ENCODE measurements around the gene CCDC183. TPM values are rescaled to one million over a fixed set of nuclear protein-coding genes. Genes with fewer than 3 reads are reported as not detected.

The CCDC183 gene
- total RNA-seq, 8 experiments from 2014 or later, result 0.61 to 3.3 (median 2.5) TPM

DNA sequence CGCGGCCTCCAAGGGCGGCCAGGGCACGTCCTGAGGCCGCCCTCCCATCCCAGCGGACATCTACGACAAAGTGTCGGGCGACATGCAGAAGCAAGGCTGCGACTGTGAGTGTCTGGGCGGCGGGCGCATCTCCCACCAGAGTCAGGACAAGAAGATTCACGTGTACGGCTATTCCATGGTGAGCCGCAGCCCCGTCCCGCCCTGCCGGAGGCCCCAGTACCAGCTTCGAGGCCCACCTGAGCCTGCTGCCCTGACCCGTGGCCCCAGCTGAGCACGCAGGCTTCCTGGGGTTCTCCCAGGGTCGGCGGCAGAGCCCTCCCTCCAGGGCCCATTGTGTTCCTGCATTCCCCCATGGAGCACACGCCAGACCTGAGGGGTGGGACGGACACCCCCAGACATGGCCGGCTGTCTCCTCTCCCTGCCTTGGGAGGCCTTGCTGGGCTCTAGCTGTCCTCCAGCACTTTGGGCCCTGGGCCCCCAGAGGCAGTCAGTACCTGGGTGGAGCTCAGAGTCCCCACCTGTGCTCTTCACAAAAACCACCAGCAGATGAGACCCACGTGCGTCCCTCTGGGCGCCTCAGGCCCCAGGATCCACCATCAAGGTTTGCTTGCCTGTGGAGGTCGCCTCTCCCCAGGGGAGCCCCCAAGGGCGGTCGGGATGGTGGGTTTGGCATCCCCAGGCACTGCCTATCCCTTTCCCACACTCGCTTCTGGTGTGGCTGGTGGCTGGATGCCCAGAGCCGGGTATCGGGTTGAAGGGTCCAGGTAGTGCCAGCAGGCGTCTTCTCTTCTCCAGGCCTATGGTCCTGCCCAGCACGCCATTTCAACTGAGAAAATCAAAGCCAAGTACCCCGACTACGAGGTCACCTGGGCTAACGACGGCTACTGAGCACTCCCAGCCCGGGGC lies 54.1 kb downstream of the CCDC183 start:
- in situ Hi-C loops (cut with MboI; ENCODE audit: low pct_unique_long_range_greater_than_20kb in 2 of 9, low sequenced_read_pairs in 9 of 9, unreplicated experiment in 9 of 9), result no loop called here
- Histone ChIP-seq H3K27ac (peak overlapping the region; percentile 94 to 95), H3K4me3 (peak overlapping the region; percentile 55 to 94 (median 72)), H3K4me1 (replicated peaks in 1 of 2) (peaks cover 17 to 21% of the 10 kb centered on the region in 2 donors)
- 27 to 83% (median 58%) methylated on average over 6 to 9 of the region's 43 CpGs; no CpG with 5 or more reads in 5 of the 10 experiments for WGBS, 10 experiments
- no peak for ATAC-seq (replicated peaks in 6 of 8)

GRCh38 chr9:136850866-136851775 lies 55.0 kb downstream of the CCDC183 start:
- WGBS, 10 experiments, result 80 to 100% (median 93%) methylated on average over 1 to 8 of the region's 23 CpGs; no CpG with 5 or more reads in 5 of the 10 experiments
- no peak for ATAC-seq (replicated peaks in 6 of 8)
- Histone ChIP-seq H3K4me1 (replicated peaks in 1 of 2) (peaks cover 17 to 19% of the 10 kb centered on the region in 2 donors), H3K27ac (peak overlapping the region in 1 of 2 donors; percentile 13), H3K4me3 (peak overlapping the region in 2 of 5 donors; percentile 72 to 94)
- in situ Hi-C loops (cut with MboI; ENCODE audit: low pct_unique_long_range_greater_than_20kb in 2 of 9, low sequenced_read_pairs in 9 of 9, unreplicated experiment in 9 of 9), result no loop called here

DNA sequence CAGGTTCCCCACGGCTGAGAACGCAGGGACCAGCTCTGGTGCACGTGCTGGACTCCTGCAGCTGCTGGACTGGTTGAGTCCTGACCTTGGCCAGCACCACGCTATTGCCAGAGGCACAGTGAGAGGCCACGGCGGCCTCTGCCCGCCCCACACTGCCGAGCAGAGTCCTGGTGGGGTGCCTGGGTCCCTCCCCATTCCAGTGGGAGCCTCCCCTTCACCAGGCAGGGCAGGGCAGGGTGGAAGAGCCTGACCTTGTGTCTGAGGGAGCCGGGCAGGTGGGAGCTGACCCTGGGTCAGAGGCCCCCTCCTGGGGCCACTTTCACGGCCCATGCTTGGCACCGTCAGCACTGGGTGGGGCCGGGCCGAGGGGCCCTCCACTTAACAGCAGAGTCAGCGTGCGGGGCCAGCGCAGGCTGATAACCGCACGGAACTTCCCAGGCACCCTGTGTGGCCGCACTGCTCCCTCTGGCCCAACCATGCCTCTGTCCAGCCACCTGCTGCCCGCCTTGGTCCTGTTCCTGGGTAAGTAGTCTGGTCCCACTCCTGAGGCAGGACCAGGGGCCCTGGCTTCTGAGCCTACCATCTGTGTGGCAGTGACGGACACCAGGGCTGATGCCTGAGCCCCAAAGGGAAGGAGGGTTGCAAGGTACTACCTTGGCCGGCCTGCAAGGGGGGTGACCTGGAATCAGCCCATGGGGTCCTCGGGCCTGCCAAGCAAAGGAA lies 56.0 kb downstream of the CCDC183 start, which contains the start of gene MAMDC4:
Gene MAMDC4, plus strand, starts transcription at position 406 of the 723 bp plus-strand sequence. Its CDS starts 71 bp downstream, at position 477.
- Histone ChIP-seq H3K27ac (no peak within 1 kb of the TSS), H3K4me1 (replicated peaks in 1 of 2) (peaks cover 10 to 12% of the 10 kb centered on the region in 2 donors), H3K4me3 (no peak within 1 kb of the TSS)
- 86 to 100% (median 100%) methylated on average over 1 to 4 of the region's 23 CpGs; no CpG with 5 or more reads in 7 of the 10 experiments for WGBS, 10 experiments
- ATAC-seq (replicated peaks in 6 of 8), result no peak
- in situ Hi-C loops (cut with MboI; ENCODE audit: low pct_unique_long_range_greater_than_20kb in 2 of 9, low sequenced_read_pairs in 9 of 9, unreplicated experiment in 9 of 9), result no loop called here

- WGBS, 10 experiments, result 73 to 100% (median 90%) methylated on average over 1 to 10 of the region's 29 CpGs; no CpG with 5 or more reads in 2 of the 10 experiments
- H3K4me1 ChIP-seq (replicated peaks in 1 of 2), result peaks cover 10 to 12% of the 10 kb centered on the region in 2 donors
- H3K27ac ChIP-seq, result no peak overlapping the region
- no peak overlapping the region for H3K4me3 ChIP-seq
- ATAC-seq (replicated peaks in 6 of 8), result no peak
- in situ Hi-C loops (cut with MboI; ENCODE audit: low pct_unique_long_range_greater_than_20kb in 2 of 9, low sequenced_read_pairs in 9 of 9, unreplicated experiment in 9 of 9), result no loop called here
Measured at GRCh38 chr9:136852664-136853595, 56.8 kb downstream of the CCDC183 start.

GRCh38 chr9:136853596-136854112 lies 57.5 kb downstream of the CCDC183 start:
- in situ Hi-C loops (cut with MboI; ENCODE audit: low pct_unique_long_range_greater_than_20kb in 2 of 9, low sequenced_read_pairs in 9 of 9, unreplicated experiment in 9 of 9), result no loop called here
- Histone ChIP-seq H3K4me1 (replicated peaks in 1 of 2) (peaks cover 10 to 12% of the 10 kb centered on the region in 2 donors), H3K27ac (no peak overlapping the region), H3K4me3 (no peak overlapping the region)
- WGBS, 10 experiments, result no CpG with 5 or more reads among the region's 18 CpGs
- ATAC-seq (replicated peaks in 6 of 8), result no peak

- WGBS, 10 experiments, result 40 to 90% (median 80%) methylated on average over 1 to 4 of the region's 30 CpGs; no CpG with 5 or more reads in 7 of the 10 experiments
- ATAC-seq (replicated peaks in 6 of 8), result no peak
- in situ Hi-C loops (cut with MboI; ENCODE audit: low pct_unique_long_range_greater_than_20kb in 2 of 9, low sequenced_read_pairs in 9 of 9, unreplicated experiment in 9 of 9), result no loop called here
- Histone ChIP-seq H3K27ac (no peak overlapping the region), H3K4me1 (replicated peaks in 1 of 2) (peaks cover 10 to 12% of the 10 kb centered on the region in 2 donors), H3K4me3 (no peak overlapping the region)
Measured at GRCh38 chr9:136854113-136854841, 58.1 kb downstream of the CCDC183 start.

DNA sequence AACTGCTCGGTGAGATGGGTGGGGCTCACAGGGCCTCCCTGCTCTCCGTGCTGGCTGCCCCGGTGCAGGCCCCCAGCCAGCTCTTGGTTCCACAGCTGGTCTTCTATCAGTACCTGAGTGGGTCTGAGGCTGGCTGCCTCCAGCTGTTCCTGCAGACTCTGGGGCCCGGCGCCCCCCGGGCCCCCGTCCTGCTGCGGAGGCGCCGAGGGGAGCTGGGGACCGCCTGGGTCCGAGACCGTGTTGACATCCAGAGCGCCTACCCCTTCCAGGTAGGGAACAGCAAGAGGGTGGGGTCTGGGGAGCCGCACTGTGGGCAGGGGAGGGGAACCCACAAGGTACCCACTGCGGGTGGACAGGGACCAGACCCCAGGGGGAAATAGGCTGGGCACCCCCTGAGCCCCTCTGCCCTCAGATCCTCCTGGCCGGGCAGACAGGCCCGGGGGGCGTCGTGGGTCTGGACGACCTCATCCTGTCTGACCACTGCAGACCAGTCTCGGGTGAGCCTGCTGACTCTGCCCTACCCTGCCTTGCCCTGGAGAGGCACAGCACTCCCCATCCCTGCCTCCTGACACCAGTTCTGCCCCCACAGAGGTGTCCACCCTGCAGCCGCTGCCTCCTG lies 58.8 kb downstream of the CCDC183 start:
- WGBS, 10 experiments, result no CpG with 5 or more reads among the region's 23 CpGs
- in situ Hi-C loops (cut with MboI; ENCODE audit: low pct_unique_long_range_greater_than_20kb in 2 of 9, low sequenced_read_pairs in 9 of 9, unreplicated experiment in 9 of 9), result no loop called here
- peaks cover 10 to 12% of the 10 kb centered on the region in 2 donors for H3K4me1 ChIP-seq (replicated peaks in 1 of 2)
- H3K4me3 ChIP-seq, result no peak overlapping the region
- H3K27ac ChIP-seq, result no peak overlapping the region
- ATAC-seq (replicated peaks in 6 of 8), result no peak

DNA sequence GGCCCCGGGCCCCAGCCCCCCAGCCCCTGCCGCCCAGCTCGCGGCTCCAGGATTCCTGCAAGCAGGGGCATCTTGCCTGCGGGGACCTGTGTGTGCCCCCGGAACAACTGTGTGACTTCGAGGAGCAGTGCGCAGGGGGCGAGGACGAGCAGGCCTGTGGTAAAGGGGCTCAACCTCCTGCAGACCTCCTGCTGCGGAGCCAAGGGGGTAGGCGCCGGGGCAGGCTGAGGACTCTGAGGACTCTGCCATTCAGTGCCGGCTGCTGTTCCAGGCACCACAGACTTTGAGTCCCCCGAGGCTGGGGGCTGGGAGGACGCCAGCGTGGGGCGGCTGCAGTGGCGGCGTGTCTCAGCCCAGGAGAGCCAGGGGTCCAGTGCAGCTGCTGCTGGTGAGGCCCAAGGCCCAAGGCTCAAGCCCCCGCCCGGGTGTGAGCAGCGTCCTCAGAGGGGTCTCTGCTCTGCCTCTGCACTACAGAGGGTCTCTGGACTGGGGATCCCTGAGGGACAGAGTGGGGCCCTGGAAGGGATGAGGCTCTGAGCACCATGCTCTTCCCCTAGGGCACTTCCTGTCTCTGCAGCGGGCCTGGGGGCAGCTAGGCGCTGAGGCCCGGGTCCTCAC lies 59.4 kb downstream of the CCDC183 start:
- 75 to 95% (median 79%) methylated on average over 4 to 5 of the region's 26 CpGs; no CpG with 5 or more reads in 7 of the 10 experiments for WGBS, 10 experiments
- in situ Hi-C loops (cut with MboI; ENCODE audit: low pct_unique_long_range_greater_than_20kb in 2 of 9, low sequenced_read_pairs in 9 of 9, unreplicated experiment in 9 of 9), result no loop called here
- Histone ChIP-seq H3K4me3 (no peak overlapping the region), H3K4me1 (replicated peaks in 1 of 2) (peaks cover 4 to 6% of the 10 kb centered on the region in 2 donors), H3K27ac (no peak overlapping the region)
- no peak for ATAC-seq (replicated peaks in 6 of 8)

DNA sequence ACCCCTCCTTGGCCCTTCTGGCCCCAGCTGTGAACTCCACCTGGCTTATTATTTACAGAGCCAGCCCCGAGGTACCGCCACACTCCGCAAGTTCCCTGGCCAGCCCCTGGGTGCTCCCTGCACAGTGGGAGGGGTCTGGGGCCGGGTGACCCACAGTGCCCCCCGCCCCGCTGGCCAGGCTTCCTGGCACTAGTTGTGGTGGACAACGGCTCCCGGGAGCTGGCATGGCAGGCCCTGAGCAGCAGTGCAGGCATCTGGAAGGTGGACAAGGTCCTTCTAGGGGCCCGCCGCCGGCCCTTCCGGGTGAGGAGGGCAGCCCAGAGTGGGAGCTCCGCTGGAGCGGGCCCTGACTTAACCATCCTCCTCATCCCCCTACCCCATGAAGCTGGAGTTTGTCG lies 59.9 kb downstream of the CCDC183 start:
- ATAC-seq (replicated peaks in 6 of 8), result no peak
- WGBS, 10 experiments, result 58 to 82% methylated on average over 3 of the region's 15 CpGs; no CpG with 5 or more reads in 8 of the 10 experiments

DNA sequence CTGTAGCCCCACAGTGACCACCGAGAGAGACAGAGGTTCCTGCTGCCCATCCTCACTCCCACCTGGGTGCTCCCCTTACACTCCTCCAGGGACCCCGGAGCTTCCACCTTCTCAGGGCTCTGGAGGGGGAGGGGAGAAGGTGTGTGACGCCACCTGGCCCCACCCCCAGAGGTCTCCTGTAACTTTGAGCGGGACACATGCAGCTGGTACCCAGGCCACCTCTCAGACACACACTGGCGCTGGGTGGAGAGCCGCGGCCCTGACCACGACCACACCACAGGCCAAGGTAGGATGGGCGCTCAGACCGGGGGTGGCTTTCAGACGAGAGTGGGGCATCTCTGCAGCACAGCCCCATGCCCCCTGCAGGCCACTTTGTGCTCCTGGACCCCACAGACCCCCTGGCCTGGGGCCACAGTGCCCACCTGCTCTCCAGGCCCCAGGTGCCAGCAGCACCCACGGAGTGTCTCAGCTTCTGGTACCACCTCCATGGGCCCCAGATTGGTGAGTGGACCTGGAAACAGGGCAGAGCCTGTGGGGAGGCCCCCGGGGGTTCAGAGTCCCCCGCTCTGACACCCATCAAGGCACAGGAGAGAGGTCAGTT lies 60.5 kb downstream of the CCDC183 start:
- no peak overlapping the region for H3K4me3 ChIP-seq
- no peaks in the 10 kb centered on the region for H3K4me1 ChIP-seq (replicated peaks in 1 of 2)
- no peak overlapping the region for H3K27ac ChIP-seq
- in situ Hi-C loops (cut with MboI; ENCODE audit: low pct_unique_long_range_greater_than_20kb in 2 of 9, low sequenced_read_pairs in 9 of 9, unreplicated experiment in 9 of 9), result no loop called here
- no peak for ATAC-seq (replicated peaks in 6 of 8)
- 80 to 100% (median 100%) methylated on average over 1 to 2 of the region's 14 CpGs; no CpG with 5 or more reads in 7 of the 10 experiments for WGBS, 10 experiments

More for the DNA sequence above, 59.9 kb downstream of the CCDC183 start:
- in situ Hi-C loops (cut with MboI; ENCODE audit: low pct_unique_long_range_greater_than_20kb in 2 of 9, low sequenced_read_pairs in 9 of 9, unreplicated experiment in 9 of 9), result no loop called here
- Histone ChIP-seq H3K4me1 (replicated peaks in 1 of 2) (peaks cover 0 to 1% of the 10 kb centered on the region in 2 donors), H3K4me3 (no peak overlapping the region), H3K27ac (no peak overlapping the region)
